NCI-H2107 treated with DMSO at 0.1 percent for 48 hours (cell line): ENCODE measurements around the gene UTF1.

ENCODE experiments used
- DNase-seq: peaks from one replicate; lab custom pipeline; 2025; ENCODE audit not compliant: unreplicated experiment; lab: John Stamatoyannopoulos, UW

Gene UTF1

DNA sequence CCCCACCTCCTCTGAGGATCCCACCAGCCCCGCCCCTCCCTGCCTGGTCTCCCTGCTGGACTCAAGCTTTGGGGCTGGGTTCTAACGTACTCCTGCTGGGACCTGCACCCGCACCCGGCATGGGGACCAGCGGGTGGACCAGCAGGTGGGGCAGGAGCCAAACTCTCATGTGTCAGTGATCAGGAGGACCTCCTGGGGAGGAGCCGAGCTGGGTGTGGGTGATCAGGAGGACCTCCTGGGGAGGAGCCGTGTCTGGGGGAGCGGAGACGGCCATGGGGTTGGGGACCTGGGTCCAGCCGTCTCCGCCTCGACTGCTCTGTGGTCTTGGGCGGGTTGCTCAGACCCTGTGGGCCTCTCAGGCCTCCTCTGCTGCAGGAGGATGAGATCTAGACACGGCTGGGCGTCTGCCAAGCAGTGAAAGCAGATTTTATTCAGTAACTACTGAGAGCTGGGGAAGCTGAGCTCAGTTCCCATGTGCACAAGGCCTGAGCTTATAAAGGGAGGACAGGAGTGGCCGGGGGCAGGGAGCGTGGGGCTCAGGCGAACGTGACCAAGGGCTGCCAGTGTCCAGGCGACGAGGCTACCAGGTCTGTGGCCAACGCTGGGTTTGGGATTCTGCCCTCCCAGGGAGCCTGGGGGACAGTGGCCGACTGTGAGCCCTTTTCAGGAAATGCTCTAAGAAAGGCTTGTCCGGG is 33.6 kb upstream of the UTF1 start:
- no peak for DNase-seq

DNA sequence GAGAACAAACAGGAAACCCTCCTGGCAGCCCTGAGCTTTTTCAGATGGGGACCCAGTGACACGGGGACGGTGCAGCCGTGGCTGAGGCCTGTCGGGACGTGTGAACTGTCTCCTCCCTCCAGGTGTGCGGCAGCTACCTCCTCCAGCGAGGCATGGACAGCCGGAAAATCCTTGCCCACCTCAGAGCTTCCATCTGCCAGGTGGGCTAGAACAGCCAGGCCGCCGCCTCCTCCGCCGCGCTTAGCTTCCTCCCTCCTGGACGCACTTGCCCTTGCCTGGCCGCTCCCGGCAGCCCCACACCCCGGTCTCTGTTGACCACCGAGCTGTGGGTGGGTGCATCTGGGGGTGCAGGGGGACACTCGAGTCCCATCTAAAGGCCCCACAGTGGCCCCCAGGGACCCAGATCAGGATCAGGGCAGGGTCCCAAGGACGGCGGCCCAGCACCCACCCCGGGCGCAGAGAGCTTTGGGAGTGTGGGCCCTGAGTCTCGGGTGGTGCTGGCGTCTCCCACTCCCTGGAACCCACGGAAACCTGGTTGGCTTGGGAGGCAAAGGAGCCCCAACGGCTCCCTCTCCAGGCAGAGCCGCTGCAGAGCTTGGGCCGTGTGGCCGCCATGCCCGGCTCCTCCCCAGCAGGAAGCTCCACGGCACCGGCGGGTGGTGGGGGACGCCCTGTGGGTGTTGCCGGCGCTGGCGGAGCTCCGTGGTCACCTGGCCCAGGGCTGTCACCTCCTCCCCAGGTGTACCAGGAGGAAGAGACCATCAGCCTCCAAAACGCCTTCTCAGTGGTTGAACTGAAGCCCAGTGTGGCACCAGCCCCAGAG is 32.9 kb upstream of the UTF1 start:
- DNase-seq = no peak

DNA sequence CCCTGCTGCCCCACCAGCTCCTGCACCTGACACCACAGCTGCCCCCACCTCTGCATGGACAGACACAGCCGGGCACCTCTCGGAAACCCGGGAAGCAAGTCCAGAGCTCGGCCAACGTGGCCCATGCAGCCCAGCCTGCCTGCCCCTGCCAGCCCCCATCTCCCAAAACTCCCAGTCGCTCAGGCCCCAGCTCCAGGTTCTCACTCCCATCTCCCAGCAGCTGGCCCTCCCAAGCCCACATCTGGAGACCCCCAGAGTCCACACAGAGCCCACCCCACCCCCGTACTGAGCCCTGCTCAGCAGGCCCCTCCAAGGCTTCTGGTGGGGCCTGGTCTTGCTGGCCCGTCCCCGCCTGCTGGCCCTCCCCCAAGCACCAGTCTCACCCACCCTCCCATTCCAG is 32.2 kb upstream of the UTF1 start:
- no peak for DNase-seq

DNA sequence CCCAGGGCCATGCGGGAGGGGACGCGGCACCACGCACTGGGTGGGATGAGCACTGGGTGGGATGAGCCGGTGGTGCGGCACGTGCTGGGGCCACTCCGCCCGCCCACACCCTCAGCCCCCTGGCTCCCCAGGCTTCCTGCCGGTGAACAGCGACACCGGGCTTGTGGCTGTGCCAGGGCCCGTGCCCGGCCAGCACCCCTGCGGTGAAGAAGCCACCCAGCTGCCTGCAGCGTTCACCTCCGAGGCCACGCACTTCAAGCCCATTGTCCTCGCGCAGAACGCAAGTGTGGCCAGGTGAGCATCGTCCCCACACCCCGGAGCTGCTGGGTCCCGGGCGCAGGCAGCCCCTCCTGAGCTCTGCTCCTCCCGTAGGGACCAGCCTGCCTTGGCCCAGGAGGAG is 31.8 kb upstream of the UTF1 start:
- DNase-seq = no peak

DNA sequence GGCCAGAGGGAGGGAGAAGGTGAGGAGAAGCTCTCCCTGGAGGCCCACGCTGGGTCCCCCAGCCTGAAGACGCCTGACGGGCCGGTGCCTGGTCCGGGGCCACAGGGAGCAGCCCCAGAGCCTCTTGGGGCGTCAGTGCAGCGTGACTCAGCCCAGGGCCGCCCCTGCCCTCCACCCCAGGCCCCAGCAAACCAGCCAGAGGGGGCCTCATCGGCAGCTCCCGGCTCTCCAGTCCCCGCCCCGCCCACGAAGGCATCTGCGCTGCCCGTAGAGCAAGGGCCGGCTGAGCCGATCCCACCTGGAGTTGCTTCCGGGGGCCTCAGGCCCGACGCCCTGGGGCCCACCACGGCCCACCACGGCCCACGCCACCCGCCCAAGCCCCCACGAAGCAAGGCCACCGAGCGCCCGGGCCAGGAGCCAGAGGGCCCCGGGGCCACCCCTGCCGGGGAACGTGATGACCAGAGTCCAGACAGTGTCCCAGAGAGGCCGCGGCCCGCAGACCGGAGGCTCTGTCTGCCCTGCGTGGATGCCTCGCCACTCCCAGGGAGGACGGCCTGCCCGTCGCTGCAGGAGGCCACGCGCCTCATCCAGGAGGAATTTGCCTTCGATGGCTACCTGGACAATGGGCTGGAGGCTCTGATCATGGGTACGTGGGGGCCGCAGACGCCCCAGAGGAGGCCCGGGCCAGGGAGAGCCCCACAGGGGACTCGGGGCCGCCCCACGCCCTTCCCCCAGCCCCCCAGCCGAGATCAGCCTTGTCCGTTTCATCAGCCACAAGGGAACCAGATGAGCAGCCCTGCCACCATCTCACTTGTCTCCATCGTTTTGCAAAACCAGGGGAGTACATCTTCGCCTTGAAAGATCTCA is 31.2 kb upstream of the UTF1 start:
- DNase-seq = no peak

DNA sequence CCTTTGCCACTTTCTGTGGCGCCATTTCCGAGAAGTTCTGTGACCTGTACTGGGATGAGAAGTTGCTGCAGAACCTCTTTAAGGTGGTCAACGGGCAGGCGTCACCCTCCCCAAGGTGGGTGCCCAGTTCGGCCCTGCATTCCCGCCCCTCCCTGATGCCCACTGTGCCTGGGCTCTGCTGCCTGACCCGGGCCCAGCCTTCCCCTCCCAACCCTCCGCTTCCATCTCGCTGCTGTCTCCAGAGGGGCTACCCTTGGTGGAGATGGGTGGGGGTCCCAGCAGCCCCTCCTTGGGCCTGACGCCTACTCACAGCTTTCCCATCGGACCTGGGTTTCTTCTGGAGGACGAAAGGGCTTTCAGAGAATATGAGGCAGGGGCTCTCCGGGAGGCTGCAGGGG is 30.5 kb upstream of the UTF1 start:
- DNase-seq = no peak

DNA sequence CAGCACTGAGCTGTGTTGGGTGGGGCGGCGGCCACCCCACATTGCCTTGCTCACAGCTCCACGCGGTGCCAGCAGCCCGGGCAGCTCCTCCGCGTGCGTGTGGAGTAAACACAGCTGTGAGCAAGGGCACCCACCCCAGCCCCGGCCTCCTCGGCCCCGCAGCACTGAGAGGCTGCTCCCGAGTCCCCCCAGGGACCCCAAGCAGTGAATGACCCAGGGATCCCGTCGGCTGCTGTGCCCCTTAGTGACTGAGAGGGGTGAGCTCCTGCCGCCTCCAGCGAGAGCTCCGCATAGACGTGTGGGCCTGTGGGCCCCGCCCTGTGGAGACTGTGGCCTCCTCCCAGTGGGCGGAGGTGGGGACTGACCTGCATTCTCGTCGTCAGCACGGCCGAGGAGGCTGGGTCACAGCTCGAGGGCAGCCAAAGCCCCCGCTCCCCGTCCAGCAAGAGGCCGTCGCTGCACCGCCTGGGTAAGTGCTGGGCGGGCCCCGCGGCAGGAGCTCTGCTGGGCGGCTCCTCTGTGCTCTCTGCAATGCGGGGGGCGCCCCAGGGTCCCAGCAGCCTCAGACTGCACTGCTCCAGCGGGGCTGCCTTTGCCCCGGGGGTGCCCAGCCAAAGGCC is 29.9 kb upstream of the UTF1 start:
- DNase-seq = no peak

DNA sequence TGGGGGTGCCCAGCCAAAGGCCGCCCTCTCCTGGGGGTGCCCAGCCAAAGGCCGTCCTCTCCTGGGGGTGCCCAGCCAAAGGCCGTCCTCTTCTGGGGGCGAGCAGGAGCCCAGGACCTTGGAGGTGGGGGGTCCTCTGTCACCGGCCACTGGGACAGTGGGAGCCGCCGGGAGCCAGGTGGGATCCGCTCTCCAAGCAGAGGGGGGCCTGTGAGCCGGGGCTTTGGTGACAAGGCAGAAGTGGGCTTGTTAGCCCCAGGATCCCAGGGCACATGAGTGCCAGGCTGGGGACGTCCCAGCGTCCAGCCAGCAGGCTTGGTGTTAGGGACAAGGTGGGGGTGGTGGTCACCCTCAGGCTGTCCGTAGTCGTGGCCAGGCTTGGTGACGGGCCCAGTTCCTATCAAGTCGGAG is 29.4 kb upstream of the UTF1 start:
- no peak for DNase-seq

DNA sequence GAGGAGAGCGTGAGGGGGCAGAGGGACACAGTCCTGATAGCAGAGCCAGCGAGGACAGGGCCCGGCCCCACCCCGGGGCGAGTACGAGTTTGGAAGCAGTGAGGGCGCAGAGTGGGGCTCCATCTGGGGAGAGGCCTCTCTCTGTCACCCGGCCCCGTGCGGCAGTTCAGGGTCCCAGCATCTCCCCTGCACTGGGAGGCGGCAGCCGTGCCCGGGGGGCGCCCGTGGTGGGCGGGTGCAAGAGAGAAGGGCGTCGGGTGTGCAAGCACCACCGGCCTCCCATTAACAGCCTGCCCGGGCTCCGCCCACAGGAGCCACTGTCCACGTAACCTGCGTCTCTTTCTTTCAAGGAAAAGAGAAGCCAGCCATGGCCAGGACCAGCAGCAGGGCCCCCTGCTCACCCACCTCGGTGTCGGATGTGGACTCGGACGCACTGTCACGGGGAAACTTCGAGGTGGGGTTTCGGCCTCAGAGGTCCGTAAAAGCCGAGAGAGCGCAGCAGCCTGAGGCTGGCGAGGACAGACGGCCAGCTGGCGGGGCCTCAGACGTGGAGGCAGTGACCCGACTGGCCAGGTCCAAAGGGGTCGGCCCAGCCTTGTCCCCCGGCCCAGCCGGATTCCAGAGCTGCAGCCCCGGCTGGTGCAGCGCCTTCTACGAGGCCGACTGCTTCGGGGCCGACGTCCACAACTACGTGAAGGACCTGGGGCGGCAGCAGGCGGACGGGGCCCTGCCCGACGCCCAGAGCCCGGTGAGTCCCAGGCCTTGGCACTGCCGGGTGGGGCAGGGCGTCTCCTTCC is 28.7 kb upstream of the UTF1 start:
- no peak for DNase-seq

DNA sequence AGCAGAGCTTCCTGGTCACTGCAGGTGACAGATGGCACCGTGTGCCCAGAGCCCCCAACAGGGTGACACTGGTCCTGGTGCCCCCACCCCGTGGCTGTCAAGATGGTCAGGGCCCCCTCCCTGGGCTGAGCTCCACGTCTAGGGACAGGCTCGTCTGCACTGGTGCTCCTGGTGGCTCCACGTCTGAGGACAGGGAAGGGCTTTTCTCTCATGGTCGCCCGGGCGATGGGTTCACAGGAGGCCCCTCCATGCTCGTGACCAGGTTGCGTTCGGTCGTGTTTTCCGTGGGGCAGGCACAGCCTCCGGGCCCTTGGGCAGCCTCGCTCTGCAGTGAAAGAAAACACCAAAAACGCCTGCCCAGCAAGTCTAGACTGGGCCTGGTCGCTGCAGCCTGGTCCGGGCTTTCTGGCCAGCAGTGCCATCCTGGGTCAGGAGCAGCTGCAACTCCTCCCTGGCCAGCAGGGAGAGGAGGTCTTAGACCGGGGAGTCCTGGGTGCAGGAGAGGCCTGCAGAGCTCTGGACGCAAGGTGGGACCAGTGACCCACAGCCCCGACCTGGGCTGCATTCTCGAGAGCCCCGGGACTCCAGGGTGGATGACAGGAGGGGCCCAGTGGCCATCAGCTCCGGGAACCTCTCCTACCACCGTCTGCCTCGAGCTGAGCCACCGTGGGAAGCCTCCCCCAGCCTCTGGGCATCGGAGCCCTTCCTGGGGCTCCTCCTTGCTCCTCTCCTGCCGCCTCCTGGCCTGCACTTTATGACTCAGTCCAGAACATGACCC is 27.9 kb upstream of the UTF1 start:
- no peak for DNase-seq

DNA sequence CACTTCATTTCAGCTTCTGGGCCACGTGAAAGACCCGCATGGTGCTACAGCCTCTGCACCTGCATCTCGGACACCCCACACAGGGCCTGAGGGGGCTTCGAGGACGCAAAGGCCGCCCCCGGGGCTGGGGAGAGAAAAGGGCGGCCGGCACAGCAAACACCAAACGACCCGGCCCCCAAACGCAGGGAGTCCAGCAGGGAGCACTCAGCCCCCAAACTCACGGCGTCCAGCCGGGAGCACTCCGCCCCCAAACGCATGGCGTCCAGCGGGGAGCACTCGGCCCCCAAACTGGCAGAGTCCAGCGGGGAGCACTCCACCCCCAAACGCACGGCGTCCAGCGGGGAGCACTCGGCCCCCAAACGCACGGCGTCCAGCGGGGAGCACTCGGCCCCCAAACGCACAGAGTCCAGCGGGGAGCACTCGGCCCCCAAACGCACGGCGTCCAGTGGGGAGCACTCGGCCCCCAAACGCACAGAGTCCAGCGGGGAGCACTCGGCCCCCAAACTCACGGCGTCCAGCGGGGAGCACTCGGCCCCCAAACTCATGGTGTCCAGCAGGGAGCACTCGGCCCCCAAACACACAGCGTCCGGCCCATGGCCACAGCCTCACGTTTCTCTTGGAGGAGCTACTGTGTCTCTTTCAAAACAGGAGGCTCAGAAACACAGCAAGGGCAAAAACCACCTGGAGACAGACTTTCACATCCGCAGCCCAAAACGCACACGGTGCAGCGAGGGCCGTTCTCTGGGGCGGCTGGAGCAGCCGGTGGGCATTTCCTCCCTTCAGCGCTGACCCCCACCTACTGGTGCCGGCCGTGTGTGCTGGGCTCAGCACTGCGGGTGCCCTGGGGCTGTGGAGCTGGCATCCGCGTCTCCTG is 27.0 kb upstream of the UTF1 start:
- DNase-seq = no peak

DNA sequence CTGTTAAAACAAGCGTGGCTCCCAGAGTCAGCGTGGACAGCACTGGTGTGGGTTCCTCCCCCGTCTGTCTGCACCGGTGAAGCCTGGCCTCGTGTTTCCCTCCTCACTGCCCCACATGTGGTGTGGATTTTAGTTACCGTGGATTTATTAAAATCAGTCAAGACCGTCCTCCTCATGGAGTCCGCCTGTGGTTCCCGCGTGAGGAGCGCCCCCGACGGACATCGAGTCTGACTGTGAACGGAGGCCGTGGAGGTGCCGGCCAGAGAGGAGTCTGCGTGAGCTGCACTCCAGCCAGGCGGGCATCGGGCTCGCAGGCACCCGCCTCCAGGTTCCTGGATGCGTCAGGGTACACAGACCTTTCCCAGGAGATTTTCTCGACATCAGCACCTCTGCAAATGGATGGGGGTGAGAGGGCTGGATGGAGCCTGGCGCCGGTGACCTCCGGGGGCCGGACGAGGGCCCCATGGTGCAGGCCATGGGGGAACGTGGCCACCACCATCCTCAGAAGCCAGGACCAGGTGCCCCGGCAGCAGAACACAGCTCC is 26.3 kb upstream of the UTF1 start:
- DNase-seq = no peak

DNA sequence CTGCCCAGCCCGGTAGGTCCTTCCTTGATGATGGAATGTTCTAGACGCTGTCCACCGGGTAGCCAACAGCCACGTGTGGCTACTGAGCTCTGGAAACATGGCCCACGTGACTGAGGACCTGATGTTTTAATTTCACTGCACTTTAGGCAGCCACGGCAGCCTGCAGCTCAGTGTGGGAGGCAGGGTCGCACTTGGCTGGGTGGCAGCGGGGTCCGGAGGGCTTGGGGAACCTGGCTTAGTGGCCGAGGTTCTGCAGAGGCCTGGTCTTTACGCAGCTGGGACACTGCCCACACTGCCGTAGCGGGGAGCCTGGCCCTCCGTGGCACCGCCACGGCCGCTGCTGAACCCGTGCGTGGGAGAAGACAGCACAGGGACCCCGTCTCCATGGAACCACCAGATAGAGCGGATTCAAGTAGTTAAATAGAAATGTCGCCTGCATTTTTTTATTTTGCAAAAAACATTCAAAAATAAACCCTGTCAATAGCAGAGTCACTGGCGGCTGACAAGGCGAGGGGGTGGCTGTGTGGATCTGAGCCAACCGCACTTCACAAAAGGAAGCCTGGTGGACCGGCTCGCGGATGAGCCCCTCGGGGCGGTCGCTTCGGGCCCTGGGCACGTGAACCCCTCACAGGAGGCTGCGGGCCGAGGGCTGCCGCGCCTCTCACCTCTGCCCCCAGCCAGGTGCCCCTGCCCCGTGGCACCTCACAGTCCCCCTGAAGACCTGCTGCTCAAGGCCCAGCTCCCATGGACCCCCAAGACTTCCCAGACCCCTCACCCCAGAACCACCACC is 25.6 kb upstream of the UTF1 start:
- DNase-seq = no peak

DNA sequence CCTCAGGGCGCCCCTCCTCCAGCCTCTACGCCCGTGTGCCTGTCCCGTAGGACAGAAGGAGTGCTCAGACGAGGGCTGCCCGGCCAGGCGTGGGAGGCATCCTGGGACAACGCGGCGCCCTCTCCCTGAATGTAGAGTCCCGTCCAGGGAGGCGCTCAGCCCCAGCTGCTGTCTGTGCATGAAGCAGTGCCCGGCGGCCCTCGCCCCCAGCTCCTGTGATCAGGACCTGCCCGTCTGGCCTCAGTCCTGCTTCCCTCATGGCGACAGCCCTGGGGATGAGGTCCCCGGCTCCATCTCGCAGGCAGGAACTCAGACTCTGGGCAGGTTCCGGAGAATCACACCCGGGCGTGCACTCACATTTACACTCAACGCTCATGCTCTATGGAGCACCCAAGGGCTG is 24.9 kb upstream of the UTF1 start:
- no peak for DNase-seq

DNA sequence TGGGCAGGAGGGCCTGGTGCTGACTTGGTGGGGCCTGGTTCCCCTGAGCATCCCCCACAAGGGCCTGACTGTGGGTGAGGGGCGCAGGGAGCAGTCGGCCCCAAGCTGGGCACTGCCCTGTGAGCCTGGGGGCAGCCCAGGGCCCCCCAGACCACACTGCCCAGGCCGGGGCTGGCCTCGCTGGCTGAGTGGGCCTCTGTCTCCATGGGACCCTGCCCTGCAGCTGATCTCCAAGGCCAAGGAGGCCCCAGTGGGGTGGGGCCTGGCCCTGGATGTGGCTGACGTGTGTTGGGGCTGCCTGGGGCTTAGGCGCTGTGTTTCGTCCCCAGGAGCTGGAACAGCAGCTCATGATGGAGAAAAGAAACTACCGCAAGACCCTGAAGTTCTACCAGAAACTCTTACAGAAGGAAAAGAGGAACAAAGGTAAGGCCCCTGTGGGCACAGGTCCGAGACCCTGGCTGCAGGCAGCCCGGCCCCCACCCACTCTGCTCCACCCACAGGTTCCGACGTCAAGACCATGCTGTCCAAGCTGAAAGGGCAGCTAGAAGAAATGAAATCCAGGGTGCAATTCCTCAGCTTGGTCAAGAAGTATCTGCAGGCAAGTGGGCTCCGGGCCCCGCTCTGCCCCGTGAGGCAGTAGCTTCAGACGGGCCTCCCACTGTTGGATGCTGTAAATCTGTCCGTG is 23.5 kb upstream of the UTF1 start:
- DNase-seq = no peak

DNA sequence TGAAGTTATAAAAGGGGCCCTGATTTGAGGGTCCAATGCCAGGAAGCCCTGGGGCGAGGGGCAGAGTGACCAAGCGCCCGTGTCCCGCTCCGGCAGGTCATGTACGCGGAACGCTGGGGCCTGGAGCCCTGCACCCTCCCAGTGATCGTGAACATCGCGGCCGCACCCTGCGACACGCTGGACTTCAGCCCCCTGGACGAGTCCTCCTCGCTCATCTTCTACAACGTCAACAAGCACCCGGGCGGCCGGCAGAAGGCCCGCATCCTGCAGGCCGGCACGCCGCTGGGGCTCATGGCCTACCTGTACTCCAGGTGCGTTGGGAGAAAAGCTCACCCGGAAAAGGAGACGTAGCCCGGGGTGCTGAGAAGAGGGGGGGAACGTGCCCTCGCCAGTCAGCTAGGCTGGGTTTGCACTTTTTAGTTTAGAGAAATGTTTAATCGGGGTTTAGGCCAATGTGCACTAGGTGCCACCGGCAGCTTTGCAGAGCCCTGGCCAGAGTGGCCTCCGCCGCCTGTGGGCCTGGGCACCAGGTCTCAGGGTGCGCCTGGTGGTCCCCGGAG is 22.9 kb upstream of the UTF1 start:
- no peak for DNase-seq

DNA sequence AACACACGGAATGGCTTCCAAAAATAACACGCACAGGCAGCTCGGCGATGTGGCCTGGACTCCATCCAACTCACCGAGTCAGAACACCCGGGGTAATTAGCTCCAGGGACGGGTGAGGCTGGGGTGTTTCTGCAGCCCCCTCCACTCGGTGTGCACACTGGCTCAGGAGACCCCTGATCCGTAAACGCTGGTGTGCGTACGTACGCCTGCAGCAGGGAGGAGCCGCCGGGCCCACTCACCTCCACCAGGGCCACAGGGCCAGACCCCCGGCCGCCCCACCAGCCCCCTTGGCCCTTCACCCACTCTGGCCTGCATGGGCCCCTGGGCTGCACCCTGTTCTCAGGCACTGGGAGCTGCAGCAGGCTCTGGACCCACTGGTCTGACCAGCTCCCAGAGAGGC is 22.4 kb upstream of the UTF1 start:
- DNase-seq = no peak
